ENCODE results near the gene FAM217B.

- no peak for TF ChIP-seq CTCF (IDR thresholded peaks at IDR 0.05)
- no peak for TF ChIP-seq POLR2A (IDR thresholded peaks at IDR 0.05; ENCODE audit: low read depth)
Observed at GRCh38 chr20:59944726-59945125, 4.5 kb downstream of the FAM217B start.

All from esophagus muscularis mucosa (tissue), 3 donors.